Activated T-cell treated with anti-CD3 and anti-CD28 coated beads, Interleukin-2, amount 50 U/mL, for 1 hour (primary cell): ENCODE measurements around the gene KREMEN2.
"Not testable (repeated sequence)": the region's sequence is repeated elsewhere in the genome, so short reads cannot be mapped to it uniquely, and the experiment has no call there.

Source experiments
- DNase-seq: peaks from one replicate; pipeline ENCODE4 v3.0.0-alpha.2; 2020

Gene KREMEN2

DNA sequence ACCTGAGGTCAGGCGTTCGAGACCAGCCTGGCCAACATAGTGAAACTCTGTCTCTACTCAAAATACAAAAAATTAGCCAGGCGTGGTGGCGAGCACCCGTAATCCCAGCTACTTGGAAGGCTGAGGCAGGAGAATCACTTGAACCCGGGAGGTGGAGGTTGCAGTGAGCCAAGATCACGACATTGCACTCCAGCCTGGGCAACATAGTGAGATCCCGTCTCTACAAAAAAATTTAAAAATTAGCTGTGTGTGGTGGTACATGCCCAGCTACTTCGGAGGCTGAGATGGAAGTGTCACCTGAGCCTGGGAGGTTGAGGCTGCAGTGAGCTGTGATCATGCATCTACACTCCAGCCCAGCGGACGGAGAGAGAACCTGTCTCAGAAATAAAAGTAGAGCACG, 20.4 kb upstream of the KREMEN2 start:
- DNase-seq: not testable (repeated sequence)

DNA sequence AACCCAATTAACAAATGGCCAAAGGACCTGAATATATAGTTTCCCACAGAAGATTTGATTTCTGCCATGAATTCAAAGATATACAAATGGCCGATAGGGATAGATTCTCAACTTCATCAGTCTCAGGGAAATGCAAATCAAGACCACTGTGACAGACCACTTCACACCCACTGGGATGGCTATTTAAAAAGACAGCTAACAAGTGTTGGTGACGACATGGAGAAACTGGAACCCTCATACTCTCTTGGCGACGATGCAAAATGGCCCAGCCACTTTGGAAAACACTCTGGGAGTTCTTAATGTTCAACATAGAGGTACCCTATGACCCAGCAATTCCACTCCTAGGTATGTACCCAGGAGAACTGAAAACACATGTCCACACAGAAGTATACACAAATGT, 17.4 kb upstream of the KREMEN2 start:
- DNase-seq: no peak

DNA sequence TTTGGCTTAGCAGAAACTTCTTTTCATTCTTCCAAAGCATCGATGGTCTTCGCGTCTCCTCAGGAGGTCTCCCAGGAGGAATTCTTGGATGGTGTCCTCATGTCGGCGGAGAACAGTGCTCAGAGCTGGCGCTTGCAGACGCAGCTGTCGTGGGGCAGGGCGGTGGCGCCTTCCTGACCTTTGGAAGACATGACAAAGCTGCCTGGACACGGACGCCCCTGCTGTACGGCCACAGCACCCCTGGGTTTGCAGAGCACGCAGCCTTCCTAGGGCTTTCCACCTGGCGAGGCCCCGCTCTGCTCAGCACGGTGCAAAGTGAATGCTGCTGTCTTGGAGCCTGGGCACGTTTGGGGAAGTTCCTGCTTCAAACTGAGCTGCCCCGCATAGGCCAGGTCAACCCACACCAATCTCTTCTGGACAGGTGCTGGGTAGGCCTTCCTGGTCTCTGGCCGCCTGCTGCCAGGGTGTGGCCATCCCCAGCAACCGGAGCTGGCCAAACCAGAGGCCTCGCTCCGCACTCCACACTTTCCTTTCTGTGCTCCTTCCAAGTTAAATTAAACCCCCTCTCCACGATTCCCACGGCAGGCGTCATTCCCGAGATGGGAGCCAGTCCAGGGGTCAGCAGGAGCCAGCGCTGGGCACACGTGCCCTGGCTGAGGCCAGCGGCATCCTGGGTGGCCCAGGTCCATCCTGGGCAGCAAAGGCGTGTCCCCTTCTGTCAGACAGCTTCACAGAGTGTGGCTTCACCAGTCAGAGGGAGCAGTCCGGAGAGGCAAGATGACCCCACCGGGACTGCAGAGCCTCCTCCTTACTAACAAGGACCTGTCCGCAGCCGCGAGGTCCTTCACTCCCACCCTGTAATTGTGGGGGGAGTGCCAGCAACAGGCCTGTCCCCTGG, 15.0 kb upstream of the KREMEN2 start:
- no peak for DNase-seq

DNA sequence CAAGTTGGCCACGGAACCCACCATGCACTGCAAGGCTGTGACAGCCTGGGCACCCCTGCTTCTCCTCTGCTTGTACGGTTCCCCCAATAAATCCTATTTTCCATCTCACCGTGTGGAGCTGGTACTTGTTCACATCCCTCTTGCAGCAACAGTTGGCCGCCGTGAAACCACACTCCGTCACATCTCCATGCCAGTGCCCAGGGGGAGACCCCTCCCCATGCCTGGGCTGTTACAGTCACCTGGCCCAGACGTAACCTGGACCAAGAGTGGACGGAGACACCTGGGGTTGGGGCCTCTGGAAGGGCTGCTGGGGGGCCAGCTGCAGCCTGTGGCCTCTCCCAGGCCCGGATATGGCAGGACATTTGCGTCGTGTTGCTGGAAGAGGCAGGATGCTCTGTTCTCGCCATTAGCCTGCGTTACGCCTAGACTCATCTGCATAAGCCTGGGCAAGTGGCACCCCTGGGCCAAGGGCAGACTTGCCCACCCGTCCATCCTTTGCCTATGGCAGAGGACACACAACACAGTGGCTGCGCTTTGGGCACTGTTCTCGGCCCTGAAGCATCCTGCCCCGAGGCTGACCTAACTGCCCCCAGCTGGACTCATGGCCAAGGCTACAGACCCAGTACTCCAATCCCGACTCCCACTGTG, 14.2 kb upstream of the KREMEN2 start:
- no peak for DNase-seq

DNA sequence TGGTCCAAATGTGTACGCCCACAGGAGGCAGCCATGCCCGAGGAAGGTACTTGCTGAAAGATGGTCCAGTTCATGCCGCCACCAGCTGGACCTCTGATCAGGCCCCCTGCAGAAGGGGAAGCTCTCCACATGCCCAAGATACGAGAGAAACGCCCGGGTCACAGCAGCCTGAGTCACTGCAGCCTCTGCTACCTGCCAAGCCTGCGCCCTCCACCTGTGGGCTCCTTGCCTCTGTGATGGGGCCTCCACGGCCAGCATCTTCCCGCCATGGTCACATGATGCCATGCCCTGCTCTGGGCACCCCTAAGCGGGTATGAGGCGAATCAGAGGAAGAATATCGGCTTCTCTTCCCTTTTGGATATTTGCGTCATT, 13.7 kb upstream of the KREMEN2 start:
- no peak for DNase-seq

DNA sequence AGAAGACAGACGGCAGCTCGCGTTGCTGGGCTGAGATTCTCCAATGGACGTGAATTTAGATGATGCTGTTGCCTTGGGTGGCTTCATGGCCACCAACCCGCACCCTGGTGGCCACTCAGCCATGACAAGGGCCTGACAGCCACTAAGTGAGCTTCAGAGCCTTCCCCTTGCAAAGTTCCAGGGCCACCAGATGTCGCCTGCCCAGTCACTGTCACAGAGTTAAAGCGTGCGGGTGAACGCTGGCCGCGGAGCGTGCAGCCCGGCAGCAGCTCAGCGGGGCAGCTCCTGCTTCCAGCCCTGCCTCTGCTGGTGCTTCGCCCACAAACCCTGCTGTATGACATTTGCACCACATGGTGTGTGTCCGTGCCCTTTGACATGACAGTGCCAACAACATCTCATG, 13.3 kb upstream of the KREMEN2 start:
- no peak for DNase-seq

DNA sequence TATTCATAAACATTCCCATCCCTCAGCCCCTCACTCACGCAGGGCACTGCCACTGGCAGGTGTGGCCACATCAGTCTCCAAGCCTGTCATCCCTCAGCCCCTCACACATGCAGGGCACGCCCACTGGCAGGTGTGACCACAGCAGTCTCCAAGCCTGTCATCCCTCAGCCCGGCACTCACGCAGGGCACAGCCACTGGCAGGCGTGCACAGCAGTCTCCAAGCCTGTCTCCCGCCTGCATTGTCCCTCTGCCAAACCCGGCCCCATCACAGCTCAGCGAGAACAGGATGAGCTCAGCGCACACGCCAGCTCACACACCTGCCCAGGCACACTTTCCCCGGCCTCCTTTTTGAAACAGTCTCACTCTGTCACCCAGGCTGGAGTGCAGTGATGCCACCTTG, 11.4 kb upstream of the KREMEN2 start:
- no peak for DNase-seq

DNA sequence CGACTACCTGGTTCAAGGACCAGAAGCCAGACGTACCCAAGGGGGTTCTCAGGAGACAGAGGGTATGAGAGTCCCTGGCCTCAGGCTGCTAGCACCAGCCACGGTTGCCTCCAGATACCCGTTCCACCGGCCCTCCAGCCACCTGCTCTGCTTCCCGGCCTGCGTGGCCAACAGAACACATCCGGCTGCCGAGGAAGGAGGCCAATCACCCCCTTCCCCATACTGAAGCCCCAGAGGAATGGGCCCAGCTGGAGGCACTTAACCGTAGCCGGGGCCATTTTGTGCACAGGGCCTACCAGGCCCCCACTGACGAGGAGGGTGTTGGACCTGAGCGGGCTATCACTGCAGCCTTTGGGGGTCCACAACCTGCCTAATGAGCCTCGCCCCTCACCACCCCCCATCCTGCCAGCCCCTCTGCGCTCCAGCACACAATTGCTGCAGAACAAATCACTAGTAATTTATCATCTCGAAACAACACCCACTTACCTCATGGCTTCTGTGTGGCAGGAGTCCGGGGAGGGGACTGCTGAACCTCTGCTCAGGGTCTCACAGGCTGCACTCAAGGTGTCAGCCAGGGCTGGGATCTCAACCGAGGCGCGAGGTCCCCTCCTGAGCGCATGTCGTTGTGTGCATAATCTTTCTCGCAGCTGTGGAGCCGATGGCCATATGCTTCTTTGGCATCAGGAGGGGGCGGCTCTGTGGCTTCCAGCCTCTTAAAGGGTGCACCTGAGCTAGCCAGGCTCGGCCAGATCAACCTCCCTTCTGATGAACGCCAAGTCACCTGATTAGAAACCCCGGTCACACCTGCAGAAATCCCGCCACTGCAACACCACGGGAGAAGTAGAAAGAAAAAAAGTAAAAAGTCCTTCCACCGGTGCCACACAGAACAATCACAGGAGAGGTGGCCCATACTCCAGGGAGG, 10.1 kb upstream of the KREMEN2 start:
- no peak for DNase-seq

DNA sequence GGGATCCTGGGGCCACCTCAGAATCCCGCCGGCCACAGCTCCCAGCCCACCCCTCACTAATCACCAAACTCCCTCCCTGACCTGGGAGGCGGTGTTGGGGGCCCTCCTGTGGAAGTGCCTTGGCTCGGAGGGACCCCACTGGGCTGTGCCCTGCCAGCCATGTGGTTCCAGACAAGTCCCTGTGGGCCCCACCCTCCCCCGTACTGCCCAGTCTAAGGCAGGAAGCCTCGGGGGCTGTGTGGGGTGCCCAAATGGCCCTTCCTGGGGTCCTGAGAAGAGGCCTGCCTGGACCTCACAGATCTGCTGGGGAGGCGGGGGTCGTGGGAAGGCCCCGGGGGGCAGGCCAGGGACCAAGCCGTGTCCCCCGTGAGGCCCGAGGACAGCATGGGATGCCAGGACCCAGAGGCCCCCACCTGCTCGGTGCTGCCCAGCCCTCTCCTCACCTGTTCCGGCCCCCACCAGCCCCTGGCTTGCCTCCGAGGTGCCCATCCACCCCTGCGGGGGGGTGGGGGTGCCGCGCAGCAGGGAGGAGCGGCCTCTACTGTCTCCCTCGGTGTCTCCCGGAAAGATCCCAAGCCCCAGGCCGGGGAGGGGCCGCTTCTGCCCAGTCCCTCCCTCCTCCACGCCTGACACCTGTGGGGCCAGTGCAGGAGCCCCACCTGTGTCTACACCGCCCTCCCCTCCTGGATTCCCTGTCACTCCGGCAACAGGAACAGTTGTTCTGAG, 9.3 kb upstream of the KREMEN2 start:
- DNase-seq: no peak

DNA sequence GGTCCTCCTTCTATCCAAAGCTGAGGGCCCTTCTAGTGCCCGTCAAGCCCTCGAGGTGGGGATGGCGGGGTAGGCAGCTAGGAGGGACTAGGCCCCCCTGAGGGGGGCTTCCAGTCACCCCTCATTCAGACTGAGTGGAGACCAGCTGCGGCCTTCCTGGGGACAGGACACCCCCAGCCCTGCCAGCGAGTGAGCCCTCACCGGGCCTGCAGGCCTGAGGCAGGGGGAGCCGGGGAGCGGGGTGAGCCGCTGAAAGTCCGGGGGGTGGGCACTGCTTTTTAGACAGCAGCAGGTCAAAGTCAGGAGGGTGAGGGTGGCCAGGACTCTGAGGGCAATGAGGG, 8.7 kb upstream of the KREMEN2 start:
- DNase-seq: no peak

DNA sequence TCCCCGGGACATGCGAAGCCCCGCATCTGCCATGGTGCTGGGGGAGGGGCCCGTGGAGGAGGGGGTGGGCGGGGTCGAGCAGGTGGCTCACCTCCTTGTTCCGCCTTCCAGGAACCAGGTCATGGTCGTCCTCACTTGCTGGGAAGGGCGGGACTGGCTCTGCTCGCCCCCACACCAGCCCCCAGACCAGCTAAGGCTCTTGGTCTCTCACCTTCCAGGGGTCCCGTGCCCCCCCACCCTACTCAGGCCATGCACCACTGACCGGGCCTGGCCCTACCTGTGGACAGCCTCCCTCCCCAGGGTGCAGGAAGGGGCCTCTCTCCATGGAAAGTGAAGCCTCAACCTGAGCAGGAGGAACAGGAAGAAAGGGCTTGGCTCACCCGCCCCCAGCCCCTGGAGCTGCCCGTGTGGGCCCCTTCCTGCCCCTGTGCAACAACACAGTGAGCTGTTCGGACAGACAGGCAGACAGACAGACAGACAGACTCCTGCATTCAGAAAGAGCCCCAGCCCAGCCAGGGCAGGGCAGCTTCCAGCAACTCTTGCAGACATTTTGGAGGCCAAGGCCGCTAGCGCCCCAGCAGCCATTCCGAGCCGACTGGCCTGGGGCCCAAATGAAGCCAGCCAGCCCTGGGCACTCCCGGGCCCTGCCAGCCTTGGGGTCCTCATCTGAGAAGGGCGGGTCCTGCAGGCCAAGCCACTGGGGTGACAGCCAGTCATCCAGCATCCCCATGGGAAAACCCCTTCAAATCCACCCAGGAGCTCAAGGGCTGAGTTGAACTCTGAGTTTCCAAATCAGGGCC, 8.1 kb upstream of the KREMEN2 start:
- no peak for DNase-seq

DNA sequence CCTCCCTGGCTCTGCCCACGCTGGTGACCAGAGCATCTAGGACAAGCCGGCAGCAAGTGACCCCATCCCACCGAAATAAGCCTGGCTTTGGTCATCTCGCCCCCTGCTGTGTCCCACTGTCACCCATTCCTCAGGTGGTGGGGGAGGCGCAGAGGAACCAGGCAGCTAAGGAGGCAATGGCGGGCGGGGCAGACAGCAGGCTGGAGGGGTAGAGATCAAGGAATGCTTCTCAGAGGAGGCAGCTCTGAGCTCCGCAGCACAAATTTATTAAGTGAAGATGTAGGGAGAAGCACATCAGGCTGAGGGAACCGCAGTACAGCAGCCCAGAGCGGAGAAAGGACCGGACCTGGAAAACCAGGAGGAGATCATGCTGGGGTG, 7.5 kb upstream of the KREMEN2 start:
- DNase-seq: no peak

DNA sequence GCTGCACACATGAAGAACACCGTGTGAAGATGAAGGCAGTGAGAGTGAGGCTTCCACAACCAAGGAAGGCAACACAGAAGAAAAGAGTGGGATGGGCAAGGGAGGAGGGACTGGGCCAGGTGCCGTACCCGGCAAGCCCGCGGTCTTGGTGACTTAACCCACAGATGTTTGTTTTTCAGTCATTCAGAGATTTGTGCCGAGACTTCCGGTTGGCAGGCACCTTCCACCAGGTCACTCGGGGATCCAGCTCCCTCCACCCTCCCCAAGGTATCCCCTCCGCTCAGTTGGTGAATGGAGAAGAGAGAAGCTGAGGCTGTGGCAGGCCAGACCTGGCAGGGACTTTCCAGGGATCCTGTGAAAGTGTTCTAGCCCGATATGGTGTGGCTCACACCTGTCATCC, 4.9 kb upstream of the KREMEN2 start:
- DNase-seq: no peak

DNA sequence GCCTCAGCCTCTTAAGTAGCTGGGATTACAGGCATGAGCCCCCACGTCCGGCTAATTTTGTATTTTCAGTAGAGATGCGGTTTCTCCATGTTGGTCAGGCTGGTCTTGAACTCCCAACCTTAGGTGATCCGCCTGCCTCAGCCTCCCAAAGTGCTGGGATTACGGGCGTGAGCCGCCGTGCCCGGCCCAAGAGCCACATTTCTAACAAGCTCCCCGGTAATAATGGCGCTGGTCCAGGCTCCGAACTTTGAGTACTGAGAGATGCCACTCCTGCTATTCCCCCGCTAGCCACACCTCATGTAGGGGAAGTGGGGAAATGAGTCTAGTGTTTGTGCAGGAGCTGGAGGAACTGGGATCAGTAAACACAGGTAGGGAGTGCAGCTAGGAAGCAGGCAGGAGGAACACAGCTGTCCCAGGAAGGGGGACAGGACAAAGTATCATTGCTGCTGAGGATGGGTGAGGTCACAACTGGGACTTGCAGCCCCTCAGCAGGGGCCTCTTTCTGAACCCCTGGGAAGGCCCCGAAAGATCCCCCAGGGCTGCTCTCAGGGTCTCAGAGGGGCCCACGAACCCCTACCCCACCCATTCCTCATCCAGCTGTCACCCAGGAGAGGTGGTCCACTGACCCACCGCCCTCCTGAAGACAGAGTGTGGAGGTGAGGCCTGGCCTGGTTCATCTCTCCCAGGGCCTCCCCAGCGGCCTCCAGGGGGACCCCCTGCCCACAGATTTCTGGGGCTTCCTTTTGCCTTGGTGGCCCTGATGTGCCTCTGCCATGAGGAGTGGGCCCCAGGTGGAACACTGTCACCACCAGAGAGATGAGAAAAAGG, 3.7 kb upstream of the KREMEN2 start:
- DNase-seq: no peak

DNA sequence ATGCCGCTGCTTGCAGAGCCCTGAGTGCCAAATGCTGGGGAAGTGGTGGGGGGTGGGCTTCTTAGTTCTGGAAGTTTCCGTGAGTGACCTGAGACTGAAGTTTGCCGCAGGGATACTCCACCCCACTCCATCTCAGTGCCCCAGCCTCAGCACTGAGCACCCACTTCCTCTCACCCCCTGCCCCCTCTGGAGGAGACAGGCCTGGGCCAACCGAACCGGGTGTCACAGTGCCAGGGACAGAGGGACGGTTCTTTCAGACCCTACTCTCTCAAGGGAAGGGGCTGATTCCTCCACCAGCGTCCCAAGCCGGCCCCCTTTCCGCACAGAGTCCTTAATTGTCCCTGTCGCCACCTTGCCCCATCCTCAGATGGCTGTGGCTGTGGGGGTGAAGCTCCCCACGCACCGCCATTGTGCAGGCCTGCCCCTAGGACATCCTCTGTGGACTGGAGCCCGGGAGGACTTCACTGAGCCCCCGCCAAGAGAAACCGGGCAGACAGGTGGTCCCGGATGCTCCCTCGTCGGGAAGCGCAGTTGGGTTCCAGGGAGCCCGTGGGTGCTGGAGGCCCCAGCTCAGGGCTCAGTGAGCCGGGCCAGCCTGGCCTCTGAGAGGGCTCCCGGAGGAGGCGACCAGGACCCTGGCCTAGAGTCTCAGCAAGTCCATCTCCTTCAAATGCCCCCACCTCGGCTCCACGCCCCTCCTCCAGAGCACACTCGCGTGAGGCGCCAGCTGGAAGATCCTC, 1.6 kb upstream of the KREMEN2 start:
- no peak for DNase-seq

DNA sequence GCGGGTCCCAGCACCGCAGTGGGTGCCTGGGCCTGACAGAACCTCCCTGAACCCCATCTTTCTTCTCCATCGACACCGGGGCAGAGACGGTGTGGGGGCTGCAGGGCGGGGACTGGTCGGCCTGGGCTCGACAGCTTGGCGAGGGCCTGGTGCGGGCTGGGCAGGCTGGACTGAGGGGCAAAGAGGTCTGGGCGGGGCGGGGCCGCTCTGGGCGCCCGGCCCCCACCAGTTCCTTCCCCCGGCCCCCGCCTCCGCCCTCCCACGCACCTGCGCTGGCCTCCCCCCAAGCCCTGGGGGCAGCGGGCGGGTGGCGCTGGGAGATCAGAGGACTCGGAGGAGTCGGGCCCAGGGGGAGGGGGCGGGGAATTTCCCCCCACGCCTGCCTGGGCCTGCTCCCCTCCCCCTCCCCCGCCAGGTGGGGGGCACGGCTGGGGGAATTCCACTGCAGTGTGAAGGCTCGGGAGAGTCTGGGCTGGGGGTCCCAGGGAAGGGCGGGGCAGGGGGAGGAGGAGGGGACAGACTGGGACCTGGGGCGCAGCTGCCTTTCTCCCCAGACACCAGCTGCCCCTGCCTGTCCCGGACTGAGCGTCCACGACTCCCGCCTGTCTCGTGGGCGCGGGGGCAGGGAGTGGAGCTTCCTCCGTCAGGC, 877 bp upstream of the KREMEN2 start:
- DNase-seq: peak; percentile 44

DNA sequence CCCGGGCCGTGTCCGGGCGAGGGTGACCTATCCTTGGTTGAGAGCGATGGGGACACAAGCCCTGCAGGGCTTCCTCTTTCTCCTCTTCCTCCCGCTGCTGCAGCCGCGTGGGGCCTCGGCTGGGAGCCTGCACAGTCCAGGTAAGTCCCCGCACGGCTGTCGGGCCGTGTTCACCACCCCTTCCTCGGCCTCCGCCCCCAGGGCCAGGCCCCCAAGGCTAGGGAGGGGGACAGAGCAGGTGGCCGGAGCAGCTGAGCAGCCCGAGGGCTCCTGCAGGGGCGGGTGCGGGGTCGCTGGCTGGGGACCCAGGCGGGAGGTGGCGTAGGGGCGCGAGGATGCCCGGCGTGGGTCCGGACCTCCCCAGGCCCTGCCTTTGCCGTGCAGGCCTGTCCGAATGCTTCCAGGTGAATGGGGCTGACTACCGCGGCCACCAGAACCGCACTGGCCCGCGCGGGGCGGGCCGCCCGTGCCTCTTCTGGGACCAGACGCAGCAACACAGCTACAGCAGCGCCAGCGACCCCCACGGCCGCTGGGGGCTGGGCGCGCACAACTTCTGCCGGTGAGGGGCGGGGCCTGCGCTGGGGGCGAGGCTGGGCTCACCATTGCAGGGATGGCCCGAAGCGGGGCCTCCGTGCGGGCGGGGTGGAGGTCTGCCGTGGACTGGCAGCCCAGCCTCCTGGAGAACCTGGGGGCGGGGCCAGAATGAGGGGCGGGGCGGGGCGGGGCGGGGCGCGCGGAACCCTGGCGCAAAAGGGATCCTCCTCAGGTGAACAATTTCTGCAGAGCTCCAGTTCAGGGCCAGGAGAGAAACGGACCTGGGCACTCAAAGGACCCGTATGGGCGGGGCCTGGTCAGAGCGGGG, 631 bp downstream of the KREMEN2 start:
- peak; percentile 68 for DNase-seq

DNA sequence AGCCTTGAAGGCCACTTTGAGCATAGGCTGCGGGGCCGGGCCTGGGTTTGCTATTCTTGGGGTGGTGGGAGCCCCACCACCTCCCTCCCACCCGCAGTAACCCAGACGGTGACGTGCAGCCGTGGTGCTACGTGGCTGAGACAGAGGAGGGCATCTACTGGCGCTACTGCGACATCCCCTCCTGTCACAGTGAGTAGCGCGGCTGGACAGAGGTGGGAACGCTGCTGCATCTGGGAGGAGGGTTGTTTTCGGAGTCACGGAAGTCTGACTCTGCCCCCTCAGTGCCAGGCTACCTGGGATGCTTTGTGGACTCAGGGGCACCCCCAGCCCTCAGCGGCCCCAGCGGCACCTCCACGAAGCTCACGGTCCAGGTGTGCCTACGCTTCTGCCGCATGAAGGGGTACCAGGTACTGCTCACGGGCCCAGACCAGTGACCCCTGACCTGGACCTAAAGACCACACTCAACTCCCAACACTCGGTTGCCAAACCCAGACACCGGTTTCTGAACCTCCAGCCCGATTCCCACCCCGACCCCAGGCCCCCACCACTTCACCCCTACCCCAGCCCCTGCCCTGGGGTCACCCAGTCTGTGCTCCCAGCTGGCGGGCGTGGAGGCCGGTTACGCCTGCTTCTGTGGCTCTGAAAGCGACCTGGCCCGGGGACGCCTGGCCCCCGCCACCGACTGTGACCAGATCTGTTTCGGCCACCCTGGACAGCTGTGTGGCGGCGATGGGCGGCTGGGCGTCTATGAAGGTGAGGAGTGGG, 2.1 kb downstream of the KREMEN2 start:
- no peak for DNase-seq
